Central memory CD4-positive, alpha-beta T cell (primary cell): ENCODE measurements around the gene MLST8.
"Not testable (repeated sequence)": the region's sequence is repeated elsewhere in the genome, so short reads cannot be mapped to it uniquely, and the experiment has no call there.

Source experiments
- DNase-seq: peaks from one replicate; pipeline ENCODE4 v3.0.0; 2022

Gene MLST8

GRCh38 chr16:2190659-2191445 lies 14.4 kb upstream of the MLST8 start:
- no peak for DNase-seq

GRCh38 chr16:2191446-2191706 lies 13.9 kb upstream of the MLST8 start:
- DNase-seq = no peak

GRCh38 chr16:2194166-2194834 lies 11.0 kb upstream of the MLST8 start:
- DNase-seq = no peak

GRCh38 chr16:2194852-2195321 lies 10.4 kb upstream of the MLST8 start:
- peak; percentile 54 for DNase-seq

GRCh38 chr16:2195322-2196161 lies 9.7 kb upstream of the MLST8 start:
- no peak for DNase-seq

- DNase-seq = no peak
Observed at GRCh38 chr16:2196162-2196980, 8.9 kb upstream of the MLST8 start, which contains the start of gene CASKIN1. CASKIN1 (minus strand) TSS chr16:2196605; CDS start chr16:2196432, 173 bp downstream.

GRCh38 chr16:2196981-2197511 lies 8.2 kb upstream of the MLST8 start:
- DNase-seq = no peak

- no peak for DNase-seq
Observed at GRCh38 chr16:2197765-2198164, 7.5 kb upstream of the MLST8 start.

- DNase-seq = no peak
Observed at GRCh38 chr16:2198283-2198682, 7.0 kb upstream of the MLST8 start.

- no peak for DNase-seq
Observed at GRCh38 chr16:2199095-2199494, 6.2 kb upstream of the MLST8 start.

- no peak for DNase-seq
Observed at GRCh38 chr16:2199621-2200139, 5.6 kb upstream of the MLST8 start.

GRCh38 chr16:2200313-2200712 lies 4.9 kb upstream of the MLST8 start:
- DNase-seq = no peak

- DNase-seq = not testable (repeated sequence)
Observed at GRCh38 chr16:2203119-2203688, 2.0 kb upstream of the MLST8 start.

- DNase-seq = no peak
Observed at GRCh38 chr16:2204416-2205103, 694 bp upstream of the MLST8 start.

- DNase-seq = no peak
Observed at GRCh38 chr16:2205967-2206313, 686 bp downstream of the MLST8 start.

- no peak for DNase-seq
Observed at GRCh38 chr16:2206420-2206779, 1.1 kb downstream of the MLST8 start.

- no peak for DNase-seq
Observed at GRCh38 chr16:2206780-2207433, 1.7 kb downstream of the MLST8 start.

- no peak for DNase-seq
Observed at GRCh38 chr16:2207872-2208271, 2.6 kb downstream of the MLST8 start.

GRCh38 chr16:2208308-2208707 lies 3.1 kb downstream of the MLST8 start:
- DNase-seq = no peak

GRCh38 chr16:2208772-2209171 lies 3.5 kb downstream of the MLST8 start:
- DNase-seq = no peak
